ENCODE data around the gene PSPN. TPM values are rescaled to one million over a fixed set of nuclear protein-coding genes. Genes with fewer than 3 reads are reported as not detected.

Gene PSPN
- 2.5 TPM for polyA plus RNA-seq
- long read RNA-seq, donor 1, transcript PSPN-202 (1 exons, 3,911 nt): major isoform, 11 of 11 reads
- long read RNA-seq, donor 1, partial matches to known transcripts: 0 of 11 reads
- long read RNA-seq, donor 1, other reads (novel, unspliced or antisense): 0 of 11 reads
- long read RNA-seq, donor 2, transcript PSPN-202 (1 exons, 3,911 nt): major isoform, 28 of 28 reads
- long read RNA-seq, donor 2, partial matches to known transcripts: 0 of 28 reads
- long read RNA-seq, donor 2, other reads (novel, unspliced or antisense): 0 of 28 reads
- long read RNA-seq, donor 3: 0 reads
- long read RNA-seq, donor 4, partial matches to known transcripts: 0 of 1 reads
- long read RNA-seq, donor 4, other reads (novel, unspliced or antisense): 0 of 1 reads
- long read RNA-seq, donor 5, transcript PSPN-202 (1 exons, 3,911 nt): major isoform, 8 of 8 reads
- long read RNA-seq, donor 5, partial matches to known transcripts: 0 of 8 reads
- long read RNA-seq, donor 5, other reads (novel, unspliced or antisense): 0 of 8 reads
- long read RNA-seq, donor 6, transcript PSPN-202 (1 exons, 3,911 nt): major isoform, 24 of 24 reads
- long read RNA-seq, donor 6, partial matches to known transcripts: 0 of 24 reads
- long read RNA-seq, donor 6, other reads (novel, unspliced or antisense): 0 of 24 reads
- long read RNA-seq, donor 7, transcript PSPN-202 (1 exons, 3,911 nt): major isoform, 9 of 10 reads
- long read RNA-seq, donor 7, partial matches to known transcripts: 0 of 10 reads
- long read RNA-seq, donor 7, other reads (novel, unspliced or antisense): 0 of 10 reads
- long read RNA-seq, donor 8, transcript PSPN-202 (1 exons, 3,911 nt): major isoform, 17 of 17 reads
- long read RNA-seq, donor 8, partial matches to known transcripts: 0 of 17 reads
- long read RNA-seq, donor 8, other reads (novel, unspliced or antisense): 0 of 17 reads
- long read RNA-seq, donor 9, transcript PSPN-202 (1 exons, 3,911 nt): major isoform, 15 of 15 reads
- long read RNA-seq, donor 9, partial matches to known transcripts: 0 of 15 reads
- long read RNA-seq, donor 9, other reads (novel, unspliced or antisense): 0 of 15 reads
- long read RNA-seq, donor 10, transcript PSPN-202 (1 exons, 3,911 nt): major isoform, 7 of 7 reads
- long read RNA-seq, donor 10, partial matches to known transcripts: 0 of 7 reads
- long read RNA-seq, donor 10, other reads (novel, unspliced or antisense): 0 of 7 reads
- long read RNA-seq, donor 11, transcript PSPN-202 (1 exons, 3,911 nt): major isoform, 9 of 9 reads
- long read RNA-seq, donor 11, partial matches to known transcripts: 0 of 9 reads
- long read RNA-seq, donor 11, other reads (novel, unspliced or antisense): 0 of 9 reads

- Histone ChIP-seq H3K4me1 (ENCODE audit: control insufficient read depth, insufficient read depth, low read length) (peaks cover 5% of the 10 kb centered on the region), H3K27ac (ENCODE audit: low read length) (no peak within 1 kb of the TSS), H3K9me3 (ENCODE audit: control insufficient read depth, low read depth, low read length) (peaks cover 2% of the 10 kb centered on the region), H3K27me3 (ENCODE audit: control insufficient read depth, insufficient read depth, low read length) (no peaks in the 10 kb centered on the region), H3K36me3 (ENCODE audit: control insufficient read depth, insufficient read depth, low read length) (peaks cover 33% of the 10 kb centered on the region), H3K4me3 (ENCODE audit: low read length) (no peak within 1 kb of the TSS)
- no CpG with 5 or more reads among the region's 25 CpGs for WGBS (ENCODE audit: insufficient coverage, low lambda C conversion rate)
- DNase-seq: no peak
Observed at GRCh38 chr19:6375411-6376010, at the start of gene PSPN. TSS of gene PSPN (minus strand) at chr19:6375933. CDS start at chr19:6375849, 84 bp downstream.

- Histone ChIP-seq H3K4me1 (ENCODE audit: control insufficient read depth, insufficient read depth, low read length) (peaks cover 12% of the 10 kb centered on the region), H3K4me3 (ENCODE audit: low read length) (peak overlapping the region; percentile 7), H3K9me3 (ENCODE audit: control insufficient read depth, low read depth, low read length) (peaks cover 8% of the 10 kb centered on the region), H3K27me3 (ENCODE audit: control insufficient read depth, insufficient read depth, low read length) (peaks cover 7% of the 10 kb centered on the region), H3K36me3 (ENCODE audit: control insufficient read depth, insufficient read depth, low read length) (peaks cover 24% of the 10 kb centered on the region), H3K27ac (ENCODE audit: low read length) (peak overlapping the region; percentile 55)
- no CpG with 5 or more reads among the region's 43 CpGs for WGBS (ENCODE audit: insufficient coverage, low lambda C conversion rate)
- peak; percentile 100 for DNase-seq
Observed at GRCh38 chr19:6424939-6425731, 49.4 kb upstream of the PSPN start.

GRCh38 chr19:6424195-6424938 is 48.6 kb upstream of the PSPN start, which contains the start of gene KHSRP:
TSS of gene KHSRP (minus strand) at chr19:6424811. CDS start at chr19:6424701, 110 bp downstream.
- peaks cover 8% of the 10 kb centered on the region for H3K9me3 ChIP-seq (ENCODE audit: control insufficient read depth, low read depth, low read length)
- H3K27me3 ChIP-seq (ENCODE audit: control insufficient read depth, insufficient read depth, low read length): peaks cover 1% of the 10 kb centered on the region
- no peak for DNase-seq
- peaks cover 32% of the 10 kb centered on the region for H3K36me3 ChIP-seq (ENCODE audit: control insufficient read depth, insufficient read depth, low read length)
- no CpG with 5 or more reads among the region's 114 CpGs for WGBS (ENCODE audit: insufficient coverage, low lambda C conversion rate)
- H3K4me3 ChIP-seq (ENCODE audit: low read length): peak within 1 kb of the TSS; percentile 83
- peaks cover 12% of the 10 kb centered on the region for H3K4me1 ChIP-seq (ENCODE audit: control insufficient read depth, insufficient read depth, low read length)
- peak within 1 kb of the TSS; percentile 55 for H3K27ac ChIP-seq (ENCODE audit: low read length)

GRCh38 chr19:6423499-6424194 is 47.9 kb upstream of the PSPN start:
- Histone ChIP-seq H3K4me3 (ENCODE audit: low read length) (peak overlapping the region; percentile 83), H3K4me1 (ENCODE audit: control insufficient read depth, insufficient read depth, low read length) (peaks cover 12% of the 10 kb centered on the region), H3K27ac (ENCODE audit: low read length) (peak overlapping the region; percentile 41), H3K27me3 (ENCODE audit: control insufficient read depth, insufficient read depth, low read length) (no peaks in the 10 kb centered on the region), H3K36me3 (ENCODE audit: control insufficient read depth, insufficient read depth, low read length) (peaks cover 39% of the 10 kb centered on the region), H3K9me3 (ENCODE audit: control insufficient read depth, low read depth, low read length) (peaks cover 8% of the 10 kb centered on the region)
- peak in 1 of 2 donors; percentile 54 for DNase-seq
- WGBS (ENCODE audit: insufficient coverage, low lambda C conversion rate): no CpG with 5 or more reads among the region's 20 CpGs

- DNase-seq: no peak
- H3K4me1 ChIP-seq (ENCODE audit: control insufficient read depth, insufficient read depth, low read length): peaks cover 12% of the 10 kb centered on the region
- H3K27me3 ChIP-seq (ENCODE audit: control insufficient read depth, insufficient read depth, low read length): no peaks in the 10 kb centered on the region
- WGBS (ENCODE audit: insufficient coverage, low lambda C conversion rate): no CpG with 5 or more reads among the region's 20 CpGs
- peaks cover 8% of the 10 kb centered on the region for H3K9me3 ChIP-seq (ENCODE audit: control insufficient read depth, low read depth, low read length)
- H3K36me3 ChIP-seq (ENCODE audit: control insufficient read depth, insufficient read depth, low read length): peaks cover 62% of the 10 kb centered on the region
- H3K4me3 ChIP-seq (ENCODE audit: low read length): no peak overlapping the region
- no peak overlapping the region for H3K27ac ChIP-seq (ENCODE audit: low read length)
Observed at GRCh38 chr19:6421075-6422014, 45.6 kb upstream of the PSPN start.

GRCh38 chr19:6418562-6418932 is 42.8 kb upstream of the PSPN start:
- no peak overlapping the region for H3K4me3 ChIP-seq (ENCODE audit: low read length)
- H3K36me3 ChIP-seq (ENCODE audit: control insufficient read depth, insufficient read depth, low read length): peaks cover 86% of the 10 kb centered on the region
- WGBS (ENCODE audit: insufficient coverage, low lambda C conversion rate): no CpG with 5 or more reads among the region's 19 CpGs
- H3K27me3 ChIP-seq (ENCODE audit: control insufficient read depth, insufficient read depth, low read length): no peaks in the 10 kb centered on the region
- no peak overlapping the region for H3K27ac ChIP-seq (ENCODE audit: low read length)
- no peak for DNase-seq
- peaks cover 5% of the 10 kb centered on the region for H3K9me3 ChIP-seq (ENCODE audit: control insufficient read depth, low read depth, low read length)
- H3K4me1 ChIP-seq (ENCODE audit: control insufficient read depth, insufficient read depth, low read length): peaks cover 8% of the 10 kb centered on the region

GRCh38 chr19:6417713-6418561 is 42.2 kb upstream of the PSPN start:
- no peaks in the 10 kb centered on the region for H3K27me3 ChIP-seq (ENCODE audit: control insufficient read depth, insufficient read depth, low read length)
- WGBS (ENCODE audit: insufficient coverage, low lambda C conversion rate): no CpG with 5 or more reads among the region's 33 CpGs
- no peak for DNase-seq
- H3K4me3 ChIP-seq (ENCODE audit: low read length): no peak overlapping the region
- H3K9me3 ChIP-seq (ENCODE audit: control insufficient read depth, low read depth, low read length): peaks cover 5% of the 10 kb centered on the region
- H3K27ac ChIP-seq (ENCODE audit: low read length): no peak overlapping the region
- H3K4me1 ChIP-seq (ENCODE audit: control insufficient read depth, insufficient read depth, low read length): peaks cover 9% of the 10 kb centered on the region
- peaks cover 86% of the 10 kb centered on the region for H3K36me3 ChIP-seq (ENCODE audit: control insufficient read depth, insufficient read depth, low read length)
